Esophagus muscularis mucosa (tissue), 3 donors: ENCODE results near the gene TOM1L1.

Experiments used
- POLR2A ChIP-seq: fragments of 450-650 bp; IDR thresholded peaks from one replicate; pipeline ENCODE4 v1.6.1; 2017; ENCODE audit warnings: antibody characterized with exemption, moderate library complexity, mild to moderate bottlenecking, low read depth
- TF ChIP-seq, protein P1 (sequence below), 3 experiments: fragments of 200-600 bp in 2 of 3; fragments of 450-650 bp in 1 of 3; sonication (generic) in 2 of 3; IDR thresholded peaks; one replicate each; pipeline ENCODE4 v1.5.1; 2017 to 2019; ENCODE audit warnings: antibody characterized with exemption in 3 of 3, mild to moderate bottlenecking in 2 of 3, moderate library complexity in 1 of 3

DNA sequence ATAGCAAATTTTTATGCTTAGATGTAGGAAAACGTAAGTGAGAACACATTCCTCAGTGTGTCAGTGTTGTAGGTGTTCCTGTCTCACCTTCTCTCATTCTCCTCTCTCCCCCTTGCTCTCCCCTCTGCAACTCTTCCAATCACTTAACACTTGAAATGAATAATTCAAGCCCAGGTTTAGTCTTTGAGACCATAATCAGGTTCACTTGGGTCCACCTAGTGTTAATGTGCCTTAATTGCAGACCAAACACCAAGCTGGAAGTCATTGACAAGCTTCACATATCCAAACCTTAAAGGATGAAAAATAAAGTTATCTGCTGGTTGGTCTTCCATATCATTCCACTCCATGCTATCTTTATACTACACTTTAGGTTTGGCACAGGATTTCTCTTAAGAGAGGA, 104.9 kb downstream of the TOM1L1 start:
- TF ChIP-seq POLR2A = no peak
- TF ChIP-seq, protein P1, sequence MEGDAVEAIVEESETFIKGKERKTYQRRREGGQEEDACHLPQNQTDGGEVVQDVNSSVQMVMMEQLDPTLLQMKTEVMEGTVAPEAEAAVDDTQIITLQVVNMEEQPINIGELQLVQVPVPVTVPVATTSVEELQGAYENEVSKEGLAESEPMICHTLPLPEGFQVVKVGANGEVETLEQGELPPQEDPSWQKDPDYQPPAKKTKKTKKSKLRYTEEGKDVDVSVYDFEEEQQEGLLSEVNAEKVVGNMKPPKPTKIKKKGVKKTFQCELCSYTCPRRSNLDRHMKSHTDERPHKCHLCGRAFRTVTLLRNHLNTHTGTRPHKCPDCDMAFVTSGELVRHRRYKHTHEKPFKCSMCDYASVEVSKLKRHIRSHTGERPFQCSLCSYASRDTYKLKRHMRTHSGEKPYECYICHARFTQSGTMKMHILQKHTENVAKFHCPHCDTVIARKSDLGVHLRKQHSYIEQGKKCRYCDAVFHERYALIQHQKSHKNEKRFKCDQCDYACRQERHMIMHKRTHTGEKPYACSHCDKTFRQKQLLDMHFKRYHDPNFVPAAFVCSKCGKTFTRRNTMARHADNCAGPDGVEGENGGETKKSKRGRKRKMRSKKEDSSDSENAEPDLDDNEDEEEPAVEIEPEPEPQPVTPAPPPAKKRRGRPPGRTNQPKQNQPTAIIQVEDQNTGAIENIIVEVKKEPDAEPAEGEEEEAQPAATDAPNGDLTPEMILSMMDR (IDR thresholded peaks at IDR 0.05) = peak in 2 of 3 experiments; percentile 11 to 16
